Prostate gland (tissue), 2 donors: ENCODE data around the gene TRIP6. TPM values are rescaled to one million over a fixed set of nuclear protein-coding genes. Genes with fewer than 3 reads are reported as not detected.
A peak's percentile ranks its signal among the peaks of the same experiment; 100 is the strongest.

Experiments used
- DNase-seq: peaks from one replicate; pipeline ENCODE4 v3.0.0-alpha.2; 2019; ENCODE audit warnings: low spot score
- H3K27ac ChIP-seq, 2 donors: fragments of 200-600 bp; sonication (generic); 2 replicates each; pipeline ENCODE4 v1.5.1; 2017 to 2019
- H3K27me3 ChIP-seq: fragments of 200-600 bp; sonication (generic); replicated peaks from 2 replicates; pipeline ENCODE4 v1.5.1; 2019; ENCODE audit not compliant: insufficient read depth
- H3K36me3 ChIP-seq, 2 donors: fragments of 200-600 bp; sonication (generic); 1 replicate in 1 of 2; 2 replicates in 1 of 2; pipeline versions ENCODE4 v1.5.1 to v1.8.1; 2017 to 2019
- H3K4me1 ChIP-seq: fragments of 200-600 bp; sonication (generic); replicated peaks from 2 replicates; pipeline ENCODE4 v1.5.1; 2019
- H3K4me3 ChIP-seq, 2 donors: fragments of 200-600 bp; sonication (generic); 2 replicates each; pipeline ENCODE4 v1.5.1; 2017 to 2019
- H3K9me3 ChIP-seq: fragments of 200-600 bp; sonication (generic); 2 replicates; pipeline ENCODE4 v1.5.1; 2017
- CTCF ChIP-seq, 4 experiments: fragments of 200-600 bp in 2 of 4; fragments of 450-650 bp in 2 of 4; sonication (generic) in 2 of 4; IDR thresholded peaks; 1 replicate in 3 of 4; 2 replicates in 1 of 4; pipeline ENCODE4 v1.5.1; 2016 to 2019; ENCODE audit warnings: antibody characterized with exemption in 4 of 4, mild to moderate bottlenecking in 2 of 4, moderate library complexity in 2 of 4
- POLR2A ChIP-seq: fragments of 450-650 bp; IDR thresholded peaks from one replicate; pipeline ENCODE4 v1.6.1; 2016; ENCODE audit warnings: antibody characterized with exemption, mild to moderate bottlenecking
- POLR2AphosphoS5 ChIP-seq: sonication (generic); formaldehyde crosslinking; IDR thresholded peaks from one replicate; pipeline ENCODE4 v1.6.1; 2017; ENCODE audit warnings: antibody characterized with exemption
- WGBS: methylation state at CpG from one replicate; pipeline ENCODE4 v1.1.5; 2018; 5-methylcytosine and 5-hydroxymethylcytosine counted together
- intact Hi-C: fragments of 100-400 bp; cut with DNase I; formaldehyde crosslinking; loops from one replicate; pipeline ENCODE4 v1.14.2; 2022
- total RNA-seq, 2 donors: library from RNA; depleted of rRNA; stranded (reverse); fragments of >200 nt; gene quantifications; one replicate each; pipeline ENCODE4 v1.1.0, GENCODE V29; 2016

Gene TRIP6
- total RNA-seq, 2 donors from 2014 or later, result 65.9 to 113 TPM

- intact Hi-C loops, result no loop called here
- no peak for DNase-seq
- Histone ChIP-seq H3K4me3 (no peak overlapping the region), H3K27me3 (no peaks in the 10 kb centered on the region), H3K9me3 (no peaks in the 10 kb centered on the region), H3K27ac (no peak overlapping the region), H3K36me3 (peaks cover 32 to 51% of the 10 kb centered on the region in 2 donors), H3K4me1 (peaks cover 17% of the 10 kb centered on the region)
- no peak for TF ChIP-seq CTCF (IDR thresholded peaks at IDR 0.05)
- no peak for TF ChIP-seq POLR2A
- no peak for TF ChIP-seq POLR2AphosphoS5
- WGBS, result 77% methylated on average over 27 of the region's 27 CpGs
Measured at GRCh38 chr7:100886142-100886935, 19.2 kb downstream of the TRIP6 start.

- Histone ChIP-seq H3K9me3 (no peaks in the 10 kb centered on the region), H3K36me3 (peaks cover 25 to 44% of the 10 kb centered on the region in 2 donors), H3K4me1 (peaks cover 17% of the 10 kb centered on the region), H3K27ac (no peak overlapping the region), H3K27me3 (no peaks in the 10 kb centered on the region), H3K4me3 (no peak overlapping the region)
- 83% methylated on average over 25 of the region's 25 CpGs for WGBS
- no peak for TF ChIP-seq POLR2AphosphoS5
- TF ChIP-seq POLR2A, result no peak
- no peak for TF ChIP-seq CTCF (IDR thresholded peaks at IDR 0.05)
- intact Hi-C loops, result no loop called here
- DNase-seq, result no peak
Measured at GRCh38 chr7:100886936-100887515, 19.8 kb downstream of the TRIP6 start.

- Histone ChIP-seq H3K9me3 (no peaks in the 10 kb centered on the region), H3K27ac (no peak overlapping the region), H3K27me3 (no peaks in the 10 kb centered on the region), H3K4me3 (no peak overlapping the region), H3K36me3 (peaks cover 19 to 38% of the 10 kb centered on the region in 2 donors), H3K4me1 (peaks cover 17% of the 10 kb centered on the region)
- DNase-seq, result no peak
- WGBS, result 60% methylated on average over 21 of the region's 21 CpGs
- TF ChIP-seq POLR2AphosphoS5 (no peak), CTCF (IDR thresholded peaks at IDR 0.05) (no peak), POLR2A (no peak)
- intact Hi-C loops, result no loop called here
Measured at GRCh38 chr7:100887516-100888290, 20.5 kb downstream of the TRIP6 start.

- no peak for DNase-seq
- peak overlapping the region; percentile 96 to 97 for H3K27ac ChIP-seq
- H3K9me3 ChIP-seq, result no peaks in the 10 kb centered on the region
- H3K27me3 ChIP-seq, result no peaks in the 10 kb centered on the region
- intact Hi-C loops, result no loop called here
- 58% methylated on average over 18 of the region's 18 CpGs for whole genome bisulfite sequencing
- peak overlapping the region; percentile 43 to 54 for H3K4me3 ChIP-seq
- TF ChIP-seq POLR2AphosphoS5, result no peak
- TF ChIP-seq POLR2A, result no peak
- no peak for TF ChIP-seq CTCF (IDR thresholded peaks at IDR 0.05)
- H3K4me1 ChIP-seq, result peaks cover 17% of the 10 kb centered on the region
- peaks cover 19 to 34% of the 10 kb centered on the region in 2 donors for H3K36me3 ChIP-seq
Measured at GRCh38 chr7:100888291-100888987, 21.3 kb downstream of the TRIP6 start.
